ENCODE measurements around the gene IL36RN.

GRCh38 chr2:113078350-113078839 lies 19.4 kb downstream of the IL36RN start:
- no peak for TF ChIP-seq GATA2 (IDR thresholded peaks at IDR 0.05; ENCODE audit: low read depth, low read length)
- no peak for TF ChIP-seq GATA3 (IDR thresholded peaks at IDR 0.05; ENCODE audit: low read depth, low read length)

Measured in SH-SY5Y (cell line).